GM13977 (cell line): ENCODE results near the gene NSG2.

Experiments used
- DNase-seq: peaks from one replicate; pipeline ENCODE4 v3.0.0; 2012; ENCODE audit warnings: low spot score
- in situ Hi-C: fragments of 300-500 bp; cut with MboI; formaldehyde crosslinking; loops from one replicate; pipeline ENCODE4 v1.12.0; 2022; ENCODE audit warnings: low sequenced_read_pairs, low pct_unique_long_range_greater_than_20kb, mixed read lengths, inconsistent platforms; ENCODE audit not compliant: unreplicated experiment
- TF ChIP-seq, protein P1 (sequence below): IDR thresholded peaks from 2 replicates; pipeline ENCODE4 v1.5.1; 2012; ENCODE audit warnings: mild to moderate bottlenecking, control low read depth; ENCODE audit not compliant: insufficient read depth; ENCODE audit errors: extremely low read depth, missing control alignments

Gene NSG2

DNA sequence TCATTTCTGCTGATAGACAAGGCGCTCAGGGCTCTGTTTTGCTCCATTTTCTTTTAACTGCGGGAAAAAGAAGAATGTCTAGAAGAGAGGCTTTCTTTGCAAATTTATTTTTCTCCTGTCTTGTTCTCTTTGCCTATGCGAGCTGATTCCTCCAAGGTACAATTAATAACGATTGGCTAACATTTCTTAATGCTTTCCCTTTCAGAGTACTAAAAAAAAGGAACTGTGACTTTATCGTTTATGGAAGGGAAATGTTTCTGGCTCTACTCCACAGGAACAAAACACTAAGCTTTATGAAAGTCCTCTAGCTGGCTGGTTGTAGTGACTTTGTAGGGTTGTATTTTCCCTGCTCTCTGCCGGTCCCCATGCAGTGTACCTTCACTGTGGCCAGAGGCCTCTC lies 11.7 kb downstream of the NSG2 start:
- TF ChIP-seq, protein P1, sequence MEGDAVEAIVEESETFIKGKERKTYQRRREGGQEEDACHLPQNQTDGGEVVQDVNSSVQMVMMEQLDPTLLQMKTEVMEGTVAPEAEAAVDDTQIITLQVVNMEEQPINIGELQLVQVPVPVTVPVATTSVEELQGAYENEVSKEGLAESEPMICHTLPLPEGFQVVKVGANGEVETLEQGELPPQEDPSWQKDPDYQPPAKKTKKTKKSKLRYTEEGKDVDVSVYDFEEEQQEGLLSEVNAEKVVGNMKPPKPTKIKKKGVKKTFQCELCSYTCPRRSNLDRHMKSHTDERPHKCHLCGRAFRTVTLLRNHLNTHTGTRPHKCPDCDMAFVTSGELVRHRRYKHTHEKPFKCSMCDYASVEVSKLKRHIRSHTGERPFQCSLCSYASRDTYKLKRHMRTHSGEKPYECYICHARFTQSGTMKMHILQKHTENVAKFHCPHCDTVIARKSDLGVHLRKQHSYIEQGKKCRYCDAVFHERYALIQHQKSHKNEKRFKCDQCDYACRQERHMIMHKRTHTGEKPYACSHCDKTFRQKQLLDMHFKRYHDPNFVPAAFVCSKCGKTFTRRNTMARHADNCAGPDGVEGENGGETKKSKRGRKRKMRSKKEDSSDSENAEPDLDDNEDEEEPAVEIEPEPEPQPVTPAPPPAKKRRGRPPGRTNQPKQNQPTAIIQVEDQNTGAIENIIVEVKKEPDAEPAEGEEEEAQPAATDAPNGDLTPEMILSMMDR, result no peak
- in situ Hi-C loops, result loop anchor here (25.0 kb wide), 1 partner anchor 255 kb away; no protein-coding TSS in a partner anchor
- no peak for DNase-seq

DNA sequence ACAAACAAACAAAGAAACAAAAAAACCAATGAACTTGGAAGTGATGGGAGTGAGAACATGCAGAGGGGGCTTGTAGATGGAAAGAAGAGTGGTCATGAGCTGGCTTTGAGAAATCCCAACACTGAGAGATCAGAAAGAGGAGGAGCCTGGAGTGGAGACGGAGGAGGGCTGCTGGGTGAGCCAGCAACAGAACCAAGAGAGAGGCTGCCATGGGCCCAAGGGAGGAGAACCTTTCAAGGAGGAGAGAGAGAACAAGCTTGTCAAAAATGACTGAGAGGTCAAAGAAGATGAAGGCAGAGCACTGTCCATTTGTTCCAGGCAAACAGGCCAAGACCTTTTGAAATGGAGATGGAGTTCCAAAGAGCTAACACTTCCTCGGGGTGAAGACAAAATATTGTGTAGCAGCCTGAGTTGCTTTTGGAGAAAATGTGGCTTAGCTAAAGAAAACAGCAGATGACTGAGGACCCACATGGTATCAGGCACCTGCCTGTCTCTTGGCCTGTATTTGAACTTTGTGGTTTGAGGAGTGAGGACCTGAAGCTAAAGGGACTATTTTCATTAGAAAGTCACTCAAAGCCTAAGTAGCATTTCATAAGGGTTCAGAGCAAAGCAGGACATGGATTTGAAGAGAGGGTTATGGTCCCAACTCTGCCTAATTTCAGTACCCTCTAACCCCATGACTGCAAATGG lies 13.1 kb downstream of the NSG2 start:
- in situ Hi-C loops, result loop anchor here (25.0 kb wide), 1 partner anchor 254 kb away; no protein-coding TSS in a partner anchor
- TF ChIP-seq, protein P1, result no peak
- no peak for DNase-seq

DNA sequence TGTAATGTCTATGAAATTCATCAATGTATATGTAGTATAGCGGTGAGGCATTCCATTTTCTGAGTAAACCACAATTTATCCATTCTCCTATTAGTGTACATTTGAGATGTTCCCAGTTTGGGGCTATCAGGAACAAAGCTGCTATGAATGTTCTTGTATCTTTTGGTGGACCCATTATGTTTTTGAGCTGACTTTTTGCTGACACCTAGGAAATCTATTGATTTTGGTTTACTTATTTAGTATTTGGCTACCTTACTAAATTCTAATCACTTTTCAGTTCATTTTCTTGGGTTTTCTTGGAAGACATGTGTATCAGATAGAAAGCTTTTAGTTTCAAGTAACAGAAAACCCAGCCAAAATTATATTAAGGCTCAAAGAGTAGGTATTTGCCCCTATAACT lies 13.7 kb downstream of the NSG2 start:
- in situ Hi-C loops, result loop anchor here (25.0 kb wide), 1 partner anchor 253 kb away; no protein-coding TSS in a partner anchor
- TF ChIP-seq, protein P1, result no peak
- no peak for DNase-seq

DNA sequence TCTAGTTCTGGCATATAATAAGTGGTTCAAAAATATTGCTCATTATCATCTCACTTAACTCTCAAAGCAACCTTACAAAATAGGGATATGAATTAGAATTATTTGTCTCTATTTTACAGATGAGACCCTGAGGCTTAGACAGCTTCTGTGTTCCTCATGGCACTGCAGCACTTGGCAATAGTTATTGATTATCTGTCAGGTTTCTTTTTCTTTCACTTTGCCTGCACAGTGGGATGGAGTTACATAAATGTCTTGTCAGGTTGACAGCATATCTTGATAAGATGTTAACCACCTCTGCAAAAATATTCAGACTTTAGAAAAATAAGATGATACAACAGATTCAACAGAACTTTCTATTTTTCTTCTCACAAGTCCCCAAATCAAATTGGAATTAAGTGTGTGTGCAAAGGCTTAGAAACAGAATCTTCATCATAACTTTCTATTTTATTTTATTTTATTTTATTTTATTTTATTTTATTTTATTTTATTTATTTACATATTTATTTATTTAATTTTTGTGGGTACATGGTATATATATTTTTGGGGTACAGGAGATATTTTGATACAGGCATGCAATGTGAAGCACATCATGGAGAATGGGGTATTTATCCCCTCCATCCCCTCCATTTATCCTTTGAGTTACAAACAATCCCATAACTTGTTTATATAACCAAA lies 17.7 kb downstream of the NSG2 start:
- TF ChIP-seq, protein P1, result no peak
- in situ Hi-C loops, result loop anchor here (25.0 kb wide), 1 partner anchor 249 kb away; no protein-coding TSS in a partner anchor
- no peak for DNase-seq

DNA sequence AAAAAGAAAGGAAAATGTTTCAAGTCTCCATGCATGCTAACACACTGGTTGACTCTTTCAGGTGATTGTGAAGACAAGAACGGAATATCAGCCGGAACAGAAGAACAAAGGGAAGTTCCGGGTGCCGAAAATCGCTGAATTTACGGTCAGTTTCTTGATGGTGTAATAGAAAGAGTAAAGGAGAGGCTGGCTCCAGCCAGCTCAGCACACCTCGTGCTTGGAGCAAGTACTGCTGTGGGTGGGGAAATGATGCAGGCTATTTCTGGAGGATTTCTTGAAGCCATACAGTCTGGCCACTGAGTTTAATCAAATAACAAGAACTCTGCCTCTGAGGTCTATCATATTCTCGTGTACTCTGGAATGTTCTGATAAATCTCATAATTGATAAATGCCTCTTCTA lies 18.7 kb downstream of the NSG2 start:
- no peak for DNase-seq
- TF ChIP-seq, protein P1, result no peak
- in situ Hi-C loops, result loop anchor here (25.0 kb wide), 1 partner anchor 248 kb away; no protein-coding TSS in a partner anchor

DNA sequence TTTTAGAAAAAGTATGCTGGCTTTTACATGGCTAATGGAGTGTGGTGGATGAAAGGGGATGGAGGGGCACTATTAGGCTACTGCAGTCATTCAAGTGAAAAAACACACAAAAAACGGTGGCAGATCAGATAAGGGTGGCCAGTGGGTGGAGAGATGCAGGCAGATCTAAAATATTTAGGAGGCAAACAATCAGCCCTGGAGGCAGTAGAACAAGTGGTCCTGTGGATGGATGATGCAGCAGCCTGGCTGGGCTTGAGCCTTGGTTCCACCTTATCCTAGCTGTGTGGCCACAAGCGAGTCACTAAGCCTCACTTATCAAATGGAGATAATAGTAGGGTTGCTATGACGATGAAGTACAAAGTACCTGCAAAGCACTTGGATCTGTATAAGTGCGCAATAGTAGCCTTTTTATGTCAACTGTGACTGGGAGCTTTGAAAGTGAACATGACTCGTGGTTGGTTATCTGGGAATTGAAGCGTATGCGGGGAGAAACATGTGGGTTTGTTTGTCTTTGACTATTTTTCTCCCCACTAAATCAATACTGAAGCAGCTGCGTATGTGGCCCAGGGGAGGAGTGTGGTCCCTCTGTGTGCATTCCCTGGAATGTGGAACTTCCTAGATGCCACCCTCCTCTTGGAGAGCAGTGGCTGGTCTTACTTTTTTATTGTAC lies 20.2 kb downstream of the NSG2 start:
- TF ChIP-seq, protein P1, result no peak
- in situ Hi-C loops, result loop anchor here (25.0 kb wide), 1 partner anchor 247 kb away; no protein-coding TSS in a partner anchor
- no peak for DNase-seq
